GM18517 (cell line): ENCODE results near the gene BMAL2.

Experiments
- ATAC-seq: cut with Tn5 transposase; IDR thresholded peaks from one replicate; pipeline ENCODE4 v1.9.1; 2021; ENCODE audit warnings: mild to moderate bottlenecking, moderate library complexity; ENCODE audit not compliant: unreplicated experiment

BMAL2 gene

GRCh38 chr12:27332714-27333402, at the start of gene BMAL2:
Gene BMAL2 (plus strand): TSS chr12:27332836. CDS start chr12:27333073, 237 bp downstream.
- ATAC-seq = peak; percentile 20

- no peak for ATAC-seq
Measured at GRCh38 chr12:27284021-27284420, 48.6 kb upstream of the BMAL2 start.

- peak; percentile 67 for ATAC-seq
Measured at GRCh38 chr12:27284751-27285150, 47.9 kb upstream of the BMAL2 start.

DNA sequence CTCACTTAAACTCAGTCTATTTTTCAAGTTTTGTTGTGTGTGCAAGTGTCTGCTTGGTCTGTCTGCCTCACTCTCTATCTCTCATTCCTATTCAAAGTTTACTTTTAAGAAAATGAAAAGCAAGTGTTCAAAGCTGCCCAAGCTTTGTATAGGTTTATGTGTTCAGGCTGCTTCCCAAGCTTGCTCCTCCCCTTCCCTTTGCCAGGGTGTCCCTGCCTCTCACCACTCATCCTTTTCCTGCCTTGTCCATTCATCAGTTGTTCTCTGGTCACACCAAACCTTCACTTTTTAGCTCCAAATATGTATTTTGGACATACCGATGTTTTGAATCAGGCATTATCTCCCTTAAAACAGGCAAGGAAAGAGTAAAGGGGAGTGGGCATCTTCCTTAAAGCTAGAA, 47.2 kb upstream of the BMAL2 start:
- ATAC-seq = no peak

- ATAC-seq = no peak
Measured at GRCh38 chr12:27289414-27289813, 43.2 kb upstream of the BMAL2 start.

- no peak for ATAC-seq
Measured at GRCh38 chr12:27290501-27291168, 42.0 kb upstream of the BMAL2 start.

DNA sequence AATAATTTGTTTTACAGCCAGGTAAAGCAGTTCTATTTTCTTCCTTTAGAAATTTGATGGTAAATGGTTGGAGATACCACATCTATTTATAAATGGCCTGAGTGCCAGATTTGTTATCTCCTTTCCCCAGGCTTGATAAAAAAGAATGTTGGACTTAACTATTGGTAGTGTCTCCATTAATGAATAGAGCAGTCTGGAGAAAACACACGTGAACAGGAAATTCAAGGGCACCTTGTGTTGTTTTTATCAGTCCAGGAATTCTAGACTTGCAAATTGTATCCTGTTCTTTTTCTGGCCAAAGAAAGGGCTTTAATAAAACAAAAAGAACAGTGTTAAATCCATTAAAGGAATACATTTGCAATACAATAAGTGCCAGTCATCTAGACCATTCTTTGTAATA, 40.8 kb upstream of the BMAL2 start:
- no peak for ATAC-seq

DNA sequence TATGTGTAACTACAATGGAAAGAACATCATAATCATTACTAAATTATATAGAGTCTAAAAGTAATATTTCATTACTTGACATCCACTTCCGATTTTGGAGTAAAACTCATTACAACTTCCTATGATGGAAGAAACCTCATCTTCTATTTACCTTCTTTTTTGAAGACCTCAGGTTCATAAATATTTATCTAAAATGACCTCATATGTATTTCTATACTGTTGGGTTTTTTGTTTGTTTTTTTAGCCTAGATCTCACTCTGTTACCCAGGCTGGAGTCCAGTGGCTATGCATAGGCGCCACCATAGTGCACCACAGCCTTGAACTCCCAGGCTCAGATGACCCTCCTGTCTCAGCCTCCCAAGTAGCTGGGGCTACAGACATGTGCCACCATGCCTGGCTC, 39.9 kb upstream of the BMAL2 start:
- no peak for ATAC-seq

DNA sequence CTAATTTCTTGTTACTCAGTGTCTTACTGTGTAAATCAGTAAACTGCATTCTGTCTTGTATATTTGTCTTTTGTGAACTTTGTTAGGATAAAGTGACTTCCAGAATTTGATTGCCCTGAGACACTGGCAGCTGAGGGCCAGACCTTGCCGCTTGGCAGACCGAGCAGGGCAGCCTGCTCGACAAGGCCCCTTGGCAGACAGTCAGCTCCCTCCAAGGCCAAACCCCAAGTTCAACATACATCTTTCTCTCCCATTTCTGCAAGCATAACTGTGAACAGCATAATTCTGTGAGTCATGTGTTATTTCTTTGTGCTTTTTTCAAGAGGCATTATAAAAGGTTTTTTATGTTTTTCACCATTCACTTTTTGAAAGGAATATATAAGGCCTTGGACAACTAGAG, 39.2 kb upstream of the BMAL2 start:
- no peak for ATAC-seq

- ATAC-seq = no peak
Measured at GRCh38 chr12:27296674-27297073, 36.0 kb upstream of the BMAL2 start.

- no peak for ATAC-seq
Measured at GRCh38 chr12:27297566-27297965, 35.1 kb upstream of the BMAL2 start.

DNA sequence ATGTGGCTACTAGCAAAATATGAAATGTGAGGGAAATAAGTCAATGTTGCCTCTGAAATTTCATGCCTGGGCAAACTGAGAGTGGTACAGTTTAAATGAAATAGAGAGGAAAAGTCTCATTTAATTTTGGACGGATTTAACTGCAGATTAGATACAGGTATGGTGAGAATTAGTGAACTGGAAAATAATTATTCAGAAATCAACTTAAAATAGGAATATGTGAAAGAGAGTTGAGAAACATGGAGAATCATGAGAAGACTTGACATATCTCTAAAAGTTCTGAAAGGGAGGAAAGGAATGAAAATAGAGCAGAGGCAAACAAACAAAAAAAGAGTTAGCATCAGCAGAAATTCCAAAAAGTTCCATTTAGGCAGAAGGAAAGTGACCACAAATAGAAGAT, 33.5 kb upstream of the BMAL2 start:
- no peak for ATAC-seq

- no peak for ATAC-seq
Measured at GRCh38 chr12:27300226-27300625, 32.4 kb upstream of the BMAL2 start.

DNA sequence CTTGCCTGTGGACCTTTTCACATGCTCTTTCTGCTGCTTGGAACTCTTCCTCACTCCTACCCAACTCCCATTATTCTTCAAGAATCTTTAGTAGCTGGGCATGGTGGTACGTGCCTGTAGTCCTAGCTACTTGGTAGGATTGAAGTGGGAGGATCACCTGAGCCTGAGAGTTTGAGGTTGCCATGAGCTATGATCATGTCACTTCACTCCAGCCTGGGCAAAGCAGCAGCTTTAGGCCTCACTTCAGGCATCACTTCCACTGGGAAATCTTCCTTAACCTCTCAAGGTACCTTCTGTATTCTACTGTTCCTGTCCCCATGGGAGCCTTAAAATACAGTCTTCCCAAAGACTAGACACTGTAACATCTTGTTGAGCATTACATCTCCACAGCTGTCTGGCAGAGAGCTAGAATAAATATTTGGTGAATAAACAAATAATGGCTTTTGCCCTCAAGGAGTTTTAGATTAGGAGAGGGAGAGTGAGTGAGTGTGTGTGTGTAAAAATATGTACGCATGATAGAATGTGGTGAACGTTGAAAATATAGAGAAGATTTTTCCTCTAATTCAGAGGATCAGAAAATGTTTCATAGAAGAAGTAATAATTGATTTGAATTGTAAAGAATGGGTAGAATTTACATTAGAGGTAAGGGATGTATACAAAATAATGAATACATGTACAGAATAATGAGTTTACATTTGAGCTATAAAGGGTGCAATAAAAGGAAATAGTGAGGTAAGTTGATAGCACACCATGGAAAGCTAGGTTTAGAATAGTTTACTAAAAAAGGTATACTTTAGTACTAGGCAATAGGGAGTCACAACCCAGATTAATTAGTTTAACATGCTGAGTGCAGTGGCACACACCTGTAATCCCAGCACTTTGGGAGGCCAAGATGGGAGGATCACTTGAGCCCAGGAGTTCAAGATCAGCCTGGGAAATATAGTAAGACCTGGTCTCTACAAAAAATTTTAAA, 29.2 kb upstream of the BMAL2 start:
- ATAC-seq = no peak

- no peak for ATAC-seq
Measured at GRCh38 chr12:27304856-27305255, 27.8 kb upstream of the BMAL2 start.

- ATAC-seq = no peak
Measured at GRCh38 chr12:27305673-27306456, 26.8 kb upstream of the BMAL2 start.

- ATAC-seq = peak; percentile 45
Measured at GRCh38 chr12:27309293-27309994, 23.2 kb upstream of the BMAL2 start.

DNA sequence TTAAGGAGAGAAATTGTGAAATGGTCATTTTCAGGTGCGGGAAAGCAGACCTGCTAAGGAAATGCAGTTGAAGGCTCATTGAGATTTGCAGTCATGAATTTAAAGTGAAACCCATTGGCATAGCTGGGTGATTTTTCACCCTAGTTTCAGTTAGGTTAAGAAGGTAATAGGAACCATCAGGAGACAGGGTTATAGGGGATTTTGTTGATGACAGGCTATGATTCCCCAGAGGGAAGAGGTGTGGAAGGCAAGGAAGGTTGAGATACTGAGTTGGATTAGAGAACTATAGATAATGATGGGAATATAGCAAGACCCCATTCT, 22.7 kb upstream of the BMAL2 start:
- ATAC-seq = no peak

GRCh38 chr12:27316947-27317346, 15.7 kb upstream of the BMAL2 start:
- no peak for ATAC-seq

DNA sequence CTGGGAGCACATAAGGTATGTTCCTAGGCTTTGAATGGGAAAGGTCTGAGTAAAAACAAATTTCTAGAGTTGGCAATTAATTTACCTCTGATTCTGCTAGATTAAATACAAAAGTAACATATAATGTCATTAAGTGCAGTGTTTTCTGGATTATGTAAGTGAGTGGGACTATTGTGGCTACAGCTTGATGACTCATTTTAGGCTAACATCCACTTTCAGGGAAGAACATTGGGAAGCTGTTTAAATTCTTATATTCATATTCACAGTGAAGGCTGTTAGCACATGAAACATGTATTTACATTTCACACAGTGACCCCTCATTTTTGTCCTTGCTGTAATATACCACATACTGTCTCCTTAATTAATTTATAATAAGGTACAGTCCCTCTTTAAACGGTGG, 13.2 kb upstream of the BMAL2 start:
- ATAC-seq = no peak
